ENCODE data around the gene DRICH1.

- TF ChIP-seq CTCF (IDR thresholded peaks at IDR 0.05) (no peak), SIN3A (IDR thresholded peaks at IDR 0.05; ENCODE audit: borderline replicate concordance, insufficient read depth, low read depth, low read length) (no peak)
- TF ChIP-seq, protein P1, sequence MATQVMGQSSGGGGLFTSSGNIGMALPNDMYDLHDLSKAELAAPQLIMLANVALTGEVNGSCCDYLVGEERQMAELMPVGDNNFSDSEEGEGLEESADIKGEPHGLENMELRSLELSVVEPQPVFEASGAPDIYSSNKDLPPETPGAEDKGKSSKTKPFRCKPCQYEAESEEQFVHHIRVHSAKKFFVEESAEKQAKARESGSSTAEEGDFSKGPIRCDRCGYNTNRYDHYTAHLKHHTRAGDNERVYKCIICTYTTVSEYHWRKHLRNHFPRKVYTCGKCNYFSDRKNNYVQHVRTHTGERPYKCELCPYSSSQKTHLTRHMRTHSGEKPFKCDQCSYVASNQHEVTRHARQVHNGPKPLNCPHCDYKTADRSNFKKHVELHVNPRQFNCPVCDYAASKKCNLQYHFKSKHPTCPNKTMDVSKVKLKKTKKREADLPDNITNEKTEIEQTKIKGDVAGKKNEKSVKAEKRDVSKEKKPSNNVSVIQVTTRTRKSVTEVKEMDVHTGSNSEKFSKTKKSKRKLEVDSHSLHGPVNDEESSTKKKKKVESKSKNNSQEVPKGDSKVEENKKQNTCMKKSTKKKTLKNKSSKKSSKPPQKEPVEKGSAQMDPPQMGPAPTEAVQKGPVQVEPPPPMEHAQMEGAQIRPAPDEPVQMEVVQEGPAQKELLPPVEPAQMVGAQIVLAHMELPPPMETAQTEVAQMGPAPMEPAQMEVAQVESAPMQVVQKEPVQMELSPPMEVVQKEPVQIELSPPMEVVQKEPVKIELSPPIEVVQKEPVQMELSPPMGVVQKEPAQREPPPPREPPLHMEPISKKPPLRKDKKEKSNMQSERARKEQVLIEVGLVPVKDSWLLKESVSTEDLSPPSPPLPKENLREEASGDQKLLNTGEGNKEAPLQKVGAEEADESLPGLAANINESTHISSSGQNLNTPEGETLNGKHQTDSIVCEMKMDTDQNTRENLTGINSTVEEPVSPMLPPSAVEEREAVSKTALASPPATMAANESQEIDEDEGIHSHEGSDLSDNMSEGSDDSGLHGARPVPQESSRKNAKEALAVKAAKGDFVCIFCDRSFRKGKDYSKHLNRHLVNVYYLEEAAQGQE (IDR thresholded peaks at IDR 0.05; ENCODE audit: insufficient read depth in 1 of 2, low read depth in 2 of 2, low read length in 1 of 2): no peak
These were observed 55.4 kb downstream of the DRICH1 start for GRCh38 chr22:23576681-23577080.
